ENCODE data around the gene USP40.

Gene USP40

DNA sequence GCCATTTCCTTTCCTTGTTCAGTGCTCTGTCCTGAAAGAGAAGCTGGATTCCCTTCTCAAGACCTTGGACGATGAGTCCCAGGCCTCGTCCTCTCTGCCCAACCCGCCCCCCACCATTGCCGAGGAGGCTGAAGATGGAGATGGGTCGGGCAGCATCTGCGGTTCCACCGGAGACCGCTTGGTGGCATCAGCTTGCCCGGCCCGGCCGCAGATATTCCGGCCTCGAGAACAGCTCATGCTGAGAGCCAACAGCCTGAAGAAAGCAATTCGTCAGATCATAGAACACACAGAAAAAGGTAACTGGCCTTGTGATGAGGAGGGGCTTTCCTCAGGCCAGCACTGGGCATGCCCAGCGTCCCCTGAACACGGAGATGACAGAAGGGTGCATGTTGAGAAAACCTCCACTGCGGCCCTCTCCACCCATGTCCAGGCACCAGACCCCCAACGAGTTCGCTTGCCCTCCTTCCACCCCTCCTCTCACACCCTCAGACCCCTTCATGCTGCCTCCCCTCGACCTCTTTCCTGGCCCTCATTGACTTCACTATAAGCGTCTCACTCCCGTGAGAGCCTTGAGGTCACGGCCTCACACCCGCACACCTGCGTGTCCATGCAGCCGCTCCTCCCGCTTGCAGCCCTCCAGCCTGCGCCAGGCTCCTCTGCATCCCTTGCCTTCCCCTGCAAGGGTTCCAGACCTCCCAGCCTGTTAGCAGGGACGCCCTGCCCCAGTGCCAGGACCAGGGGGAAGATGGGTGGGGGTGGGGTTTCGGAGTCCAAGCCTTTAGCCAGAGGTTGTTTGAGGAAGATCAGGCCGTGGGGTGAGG is 117.3 kb downstream of the USP40 start:
- TF ChIP-seq, protein P1, sequence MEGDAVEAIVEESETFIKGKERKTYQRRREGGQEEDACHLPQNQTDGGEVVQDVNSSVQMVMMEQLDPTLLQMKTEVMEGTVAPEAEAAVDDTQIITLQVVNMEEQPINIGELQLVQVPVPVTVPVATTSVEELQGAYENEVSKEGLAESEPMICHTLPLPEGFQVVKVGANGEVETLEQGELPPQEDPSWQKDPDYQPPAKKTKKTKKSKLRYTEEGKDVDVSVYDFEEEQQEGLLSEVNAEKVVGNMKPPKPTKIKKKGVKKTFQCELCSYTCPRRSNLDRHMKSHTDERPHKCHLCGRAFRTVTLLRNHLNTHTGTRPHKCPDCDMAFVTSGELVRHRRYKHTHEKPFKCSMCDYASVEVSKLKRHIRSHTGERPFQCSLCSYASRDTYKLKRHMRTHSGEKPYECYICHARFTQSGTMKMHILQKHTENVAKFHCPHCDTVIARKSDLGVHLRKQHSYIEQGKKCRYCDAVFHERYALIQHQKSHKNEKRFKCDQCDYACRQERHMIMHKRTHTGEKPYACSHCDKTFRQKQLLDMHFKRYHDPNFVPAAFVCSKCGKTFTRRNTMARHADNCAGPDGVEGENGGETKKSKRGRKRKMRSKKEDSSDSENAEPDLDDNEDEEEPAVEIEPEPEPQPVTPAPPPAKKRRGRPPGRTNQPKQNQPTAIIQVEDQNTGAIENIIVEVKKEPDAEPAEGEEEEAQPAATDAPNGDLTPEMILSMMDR (conservative IDR thresholded peaks at IDR 0.05; ENCODE audit: low read depth, low read length) = peak; percentile 89
- DNase-seq (ENCODE audit: low read depth) = peak; percentile 75
- H3K4me3 ChIP-seq (ENCODE audit: low read depth, low read length) = no peak overlapping the region

GRCh38 chr2:233448575-233448974 is 118.0 kb downstream of the USP40 start:
- peak; percentile 13 for DNase-seq (ENCODE audit: low read depth)
- TF ChIP-seq, protein P1 (conservative IDR thresholded peaks at IDR 0.05; ENCODE audit: low read depth, low read length) = no peak
- no peak overlapping the region for H3K4me3 ChIP-seq (ENCODE audit: low read depth, low read length)

DNA sequence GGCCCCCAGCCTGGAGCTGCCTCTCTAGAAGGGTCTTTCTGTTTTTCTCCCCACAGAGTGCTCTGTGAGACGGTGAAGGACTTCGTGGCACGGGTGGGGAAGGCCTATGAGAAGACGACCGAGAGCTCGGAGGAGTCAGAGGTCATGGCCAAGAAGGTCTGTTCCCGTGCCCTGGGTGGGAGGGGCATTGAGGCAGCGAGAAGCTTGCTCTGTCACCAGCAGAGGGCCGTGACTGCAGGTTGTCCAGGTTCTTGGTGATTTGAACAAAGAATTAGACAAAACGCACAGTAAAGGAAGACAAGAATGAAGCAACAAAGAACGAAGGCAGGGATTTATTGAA is 118.4 kb downstream of the USP40 start:
- peak; percentile 25 for DNase-seq (ENCODE audit: low read depth)
- TF ChIP-seq, protein P1 (conservative IDR thresholded peaks at IDR 0.05; ENCODE audit: low read depth, low read length) = peak; percentile 51
- H3K4me3 ChIP-seq (ENCODE audit: low read depth, low read length) = no peak overlapping the region

DNA sequence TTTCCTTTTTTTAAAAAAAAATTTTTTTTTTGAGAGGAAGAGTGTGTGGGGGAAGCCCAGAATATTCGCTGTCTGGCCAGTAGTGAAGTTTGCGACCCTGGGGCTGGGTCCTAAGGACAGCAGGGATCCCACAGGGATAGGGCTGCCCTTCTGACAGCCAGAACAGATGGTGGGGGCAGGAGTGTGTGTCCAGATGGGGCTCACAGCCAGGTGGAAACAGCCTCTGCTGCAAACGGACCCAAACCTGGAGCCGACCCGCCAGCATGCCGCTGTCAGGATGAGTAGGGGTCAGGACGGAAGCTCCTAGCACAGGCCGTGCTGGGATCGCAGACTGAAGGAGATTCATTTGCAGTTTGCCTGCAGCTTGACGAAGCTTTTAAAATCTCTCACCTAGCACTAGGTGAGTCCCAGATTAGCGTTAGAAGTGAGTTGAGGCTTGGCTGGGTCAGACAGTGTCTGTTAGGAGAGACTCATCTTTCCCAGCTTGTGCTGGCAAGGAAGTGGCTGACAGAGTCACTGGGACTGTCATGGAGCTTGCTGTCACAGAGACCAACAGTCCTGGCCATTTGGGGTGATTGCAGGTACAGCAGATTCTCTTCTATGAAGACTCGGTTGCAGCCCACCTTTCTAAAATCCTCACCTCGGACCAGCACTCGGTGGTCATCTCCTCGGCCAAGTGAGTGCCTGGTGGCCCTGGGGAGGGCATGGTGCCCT is 118.9 kb downstream of the USP40 start:
- H3K4me3 ChIP-seq (ENCODE audit: low read depth, low read length) = no peak overlapping the region
- TF ChIP-seq, protein P1 (conservative IDR thresholded peaks at IDR 0.05; ENCODE audit: low read depth, low read length) = no peak
- no peak for DNase-seq (ENCODE audit: low read depth)

DNA sequence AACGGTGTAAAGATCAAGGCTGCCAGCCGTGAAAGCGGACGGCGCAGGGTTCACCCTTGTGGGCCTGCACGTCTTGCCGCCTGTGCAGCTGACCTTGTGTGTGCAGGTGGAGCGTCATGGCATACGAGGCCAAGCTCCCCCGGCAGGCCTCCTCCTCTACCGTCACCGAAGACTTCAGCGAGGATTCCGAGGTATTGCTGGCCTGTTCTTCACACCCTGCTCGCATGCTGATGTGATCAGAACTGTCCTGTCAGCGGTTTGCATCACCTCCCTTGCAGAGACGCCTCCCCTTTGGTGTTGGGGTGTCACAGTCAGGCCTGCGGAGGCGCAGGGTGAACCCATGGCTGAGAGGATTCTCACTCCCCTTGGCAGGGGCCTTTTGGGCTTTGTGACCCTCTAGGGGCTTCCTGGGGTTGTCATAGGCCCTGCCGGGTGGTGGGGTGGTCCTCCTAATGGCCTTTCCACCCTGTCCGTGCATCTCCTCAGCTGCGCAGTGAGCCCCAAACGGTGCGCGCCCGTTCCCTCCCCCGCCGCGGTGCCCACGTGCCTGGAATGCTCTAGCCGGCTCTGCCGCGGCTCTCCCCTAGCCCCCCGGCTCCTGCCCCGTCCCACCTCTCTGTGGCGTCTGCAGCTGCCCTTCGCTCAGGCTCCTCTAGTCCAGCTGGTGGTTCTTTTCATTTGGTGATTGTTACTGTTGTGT is 119.8 kb downstream of the USP40 start:
- DNase-seq (ENCODE audit: low read depth) = no peak
- TF ChIP-seq, protein P1 (conservative IDR thresholded peaks at IDR 0.05; ENCODE audit: low read depth, low read length) = no peak
- H3K4me3 ChIP-seq (ENCODE audit: low read depth, low read length) = no peak overlapping the region

DNA sequence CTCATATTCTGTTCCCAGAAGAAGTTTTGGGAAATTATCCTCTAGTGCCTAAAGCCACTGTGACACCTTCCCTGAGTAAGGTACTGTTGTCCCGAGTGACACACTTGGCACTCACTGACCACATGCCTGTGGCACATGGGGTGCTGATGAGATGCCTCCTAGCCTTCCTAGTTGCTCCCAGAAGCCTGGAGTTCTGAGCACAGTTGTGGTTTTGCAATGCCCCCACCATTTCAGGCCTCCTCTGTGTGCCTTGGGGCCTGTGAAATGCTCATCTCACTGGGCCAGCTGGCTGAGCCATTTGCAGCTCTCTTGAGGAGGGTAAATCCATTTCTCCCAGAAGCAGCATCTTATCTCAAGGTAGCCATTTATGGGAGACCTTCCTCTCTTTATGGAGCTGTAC is 120.5 kb downstream of the USP40 start:
- TF ChIP-seq, protein P1 (conservative IDR thresholded peaks at IDR 0.05; ENCODE audit: low read depth, low read length) = no peak
- DNase-seq (ENCODE audit: low read depth) = no peak
- H3K4me3 ChIP-seq (ENCODE audit: low read depth, low read length) = no peak overlapping the region
